Mucosa of stomach (tissue), 1 donor: ENCODE measurements around the gene TTC3.
"Not testable (repeated sequence)": the region's sequence is repeated elsewhere in the genome, so short reads cannot be mapped to it uniquely, and the experiment has no call there.

Experiments used
- H3K27me3 ChIP-seq: one replicate; pipeline ENCODE4 v1.7.0; 2013; ENCODE audit warnings: mild to moderate bottlenecking, low read length; ENCODE audit not compliant: control insufficient read depth, insufficient read depth
- H3K36me3 ChIP-seq: one replicate; pipeline ENCODE4 v1.7.0; 2013; ENCODE audit warnings: low read length; ENCODE audit not compliant: control insufficient read depth, insufficient read depth
- H3K4me1 ChIP-seq: one replicate; pipeline ENCODE4 v1.7.0; 2013; ENCODE audit warnings: mild to moderate bottlenecking, low read length; ENCODE audit not compliant: control insufficient read depth, insufficient read depth
- H3K4me3 ChIP-seq: one replicate; pipeline ENCODE4 v1.7.0; 2013; ENCODE audit warnings: low read length
- H3K9ac ChIP-seq: one replicate; pipeline ENCODE4 v1.7.0; 2013; ENCODE audit warnings: mild to moderate bottlenecking, low read length, moderate library complexity
- H3K9me3 ChIP-seq: one replicate; pipeline ENCODE4 v1.7.0; 2013; ENCODE audit warnings: mild to moderate bottlenecking, low read length, moderate library complexity; ENCODE audit not compliant: control insufficient read depth
- donor health status: Pancreatic carcinoma.

The TTC3 gene, protein sequence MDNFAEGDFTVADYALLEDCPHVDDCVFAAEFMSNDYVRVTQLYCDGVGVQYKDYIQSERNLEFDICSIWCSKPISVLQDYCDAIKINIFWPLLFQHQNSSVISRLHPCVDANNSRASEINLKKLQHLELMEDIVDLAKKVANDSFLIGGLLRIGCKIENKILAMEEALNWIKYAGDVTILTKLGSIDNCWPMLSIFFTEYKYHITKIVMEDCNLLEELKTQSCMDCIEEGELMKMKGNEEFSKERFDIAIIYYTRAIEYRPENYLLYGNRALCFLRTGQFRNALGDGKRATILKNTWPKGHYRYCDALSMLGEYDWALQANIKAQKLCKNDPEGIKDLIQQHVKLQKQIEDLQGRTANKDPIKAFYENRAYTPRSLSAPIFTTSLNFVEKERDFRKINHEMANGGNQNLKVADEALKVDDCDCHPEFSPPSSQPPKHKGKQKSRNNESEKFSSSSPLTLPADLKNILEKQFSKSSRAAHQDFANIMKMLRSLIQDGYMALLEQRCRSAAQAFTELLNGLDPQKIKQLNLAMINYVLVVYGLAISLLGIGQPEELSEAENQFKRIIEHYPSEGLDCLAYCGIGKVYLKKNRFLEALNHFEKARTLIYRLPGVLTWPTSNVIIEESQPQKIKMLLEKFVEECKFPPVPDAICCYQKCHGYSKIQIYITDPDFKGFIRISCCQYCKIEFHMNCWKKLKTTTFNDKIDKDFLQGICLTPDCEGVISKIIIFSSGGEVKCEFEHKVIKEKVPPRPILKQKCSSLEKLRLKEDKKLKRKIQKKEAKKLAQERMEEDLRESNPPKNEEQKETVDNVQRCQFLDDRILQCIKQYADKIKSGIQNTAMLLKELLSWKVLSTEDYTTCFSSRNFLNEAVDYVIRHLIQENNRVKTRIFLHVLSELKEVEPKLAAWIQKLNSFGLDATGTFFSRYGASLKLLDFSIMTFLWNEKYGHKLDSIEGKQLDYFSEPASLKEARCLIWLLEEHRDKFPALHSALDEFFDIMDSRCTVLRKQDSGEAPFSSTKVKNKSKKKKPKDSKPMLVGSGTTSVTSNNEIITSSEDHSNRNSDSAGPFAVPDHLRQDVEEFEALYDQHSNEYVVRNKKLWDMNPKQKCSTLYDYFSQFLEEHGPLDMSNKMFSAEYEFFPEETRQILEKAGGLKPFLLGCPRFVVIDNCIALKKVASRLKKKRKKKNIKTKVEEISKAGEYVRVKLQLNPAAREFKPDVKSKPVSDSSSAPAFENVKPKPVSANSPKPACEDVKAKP (N-terminal part only)

DNA sequence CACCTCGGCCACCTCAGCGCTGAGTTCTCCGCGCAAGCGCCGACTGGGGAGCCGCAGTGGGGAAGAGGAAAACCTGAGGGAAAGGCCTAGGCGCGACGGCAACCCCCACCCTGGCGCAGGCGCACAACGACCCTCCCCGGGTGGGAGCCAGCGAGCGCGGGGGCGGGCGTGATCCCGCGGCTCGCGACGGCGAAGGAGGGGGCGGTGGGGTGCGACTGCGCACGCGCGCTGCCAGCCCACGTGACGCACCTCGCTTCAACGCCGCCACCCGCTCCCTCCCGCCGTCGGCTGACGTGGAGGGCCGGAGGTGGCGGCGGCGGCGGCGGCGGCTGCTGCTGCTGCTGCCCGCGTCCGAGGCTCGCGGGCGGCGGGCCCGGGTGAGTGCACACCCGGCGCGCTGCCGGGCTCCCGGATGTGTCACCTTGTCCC is at the start of gene TTC3, which contains the start of gene PIGP:
TTC3 (plus strand) TSS at position 267 of the 429 bp plus-strand sequence. CDS start 14,004 bp downstream, outside the sequence.
PIGP (minus strand) TSS at position 84 of the 429 bp plus-strand sequence. CDS start 556 bp downstream, outside the sequence.
- peaks cover 18% of the 10 kb centered on the region for H3K4me1 ChIP-seq
- H3K9me3 ChIP-seq: no peaks in the 10 kb centered on the region
- H3K9ac ChIP-seq: peak within 1 kb of the TSS; percentile 81
- H3K27me3 ChIP-seq: no peaks in the 10 kb centered on the region
- H3K36me3 ChIP-seq: no peaks in the 10 kb centered on the region
- peak within 1 kb of the TSS; percentile 72 for H3K4me3 ChIP-seq

DNA sequence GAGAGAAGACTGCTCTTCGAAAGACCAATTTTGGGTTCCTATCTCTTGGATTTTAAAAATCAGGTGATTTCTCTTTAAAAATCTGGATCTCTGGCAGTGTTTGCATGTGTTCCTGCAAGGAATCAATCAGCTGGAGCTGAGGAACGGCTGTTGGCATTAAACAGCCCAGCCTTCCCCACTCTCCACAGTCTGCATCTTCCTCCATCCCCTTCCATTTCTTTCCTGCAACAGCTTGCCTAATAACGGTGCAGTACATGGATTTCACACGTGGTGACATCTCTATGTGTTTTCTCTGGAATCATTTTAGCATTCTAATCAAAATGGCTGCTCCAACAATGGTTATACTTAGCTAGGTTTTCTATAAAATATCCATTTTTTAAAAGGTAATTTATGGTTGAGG is 46.6 kb upstream of the TTC3 start:
- Histone ChIP-seq H3K27me3 (no peaks in the 10 kb centered on the region), H3K9me3 (no peaks in the 10 kb centered on the region), H3K4me1 (no peaks in the 10 kb centered on the region), H3K9ac (no peak overlapping the region), H3K36me3 (no peaks in the 10 kb centered on the region), H3K4me3 (no peak overlapping the region)

DNA sequence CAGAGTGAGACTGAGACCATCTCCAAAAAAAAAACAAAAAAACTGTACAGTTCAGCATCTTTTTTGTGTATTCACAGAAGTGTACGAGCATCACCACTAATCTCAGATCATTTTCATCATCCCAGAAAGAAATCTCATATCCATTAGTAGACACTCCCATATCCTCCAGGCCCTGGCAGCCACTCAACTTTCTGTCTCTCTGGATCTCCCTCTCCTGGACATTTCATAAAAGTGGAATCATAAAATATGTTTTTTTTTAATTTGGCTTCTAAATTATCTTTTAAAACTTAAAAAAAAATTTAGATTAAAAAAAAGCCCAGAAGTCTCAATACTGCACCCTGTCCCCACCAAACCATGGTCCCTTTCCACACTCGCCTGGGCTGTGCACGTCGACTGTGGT is 44.5 kb upstream of the TTC3 start:
- Histone ChIP-seq H3K4me3 (no peak overlapping the region), H3K36me3 (no peaks in the 10 kb centered on the region), H3K9ac (no peak overlapping the region), H3K4me1 (no peaks in the 10 kb centered on the region), H3K27me3 (no peaks in the 10 kb centered on the region), H3K9me3 (no peaks in the 10 kb centered on the region)

DNA sequence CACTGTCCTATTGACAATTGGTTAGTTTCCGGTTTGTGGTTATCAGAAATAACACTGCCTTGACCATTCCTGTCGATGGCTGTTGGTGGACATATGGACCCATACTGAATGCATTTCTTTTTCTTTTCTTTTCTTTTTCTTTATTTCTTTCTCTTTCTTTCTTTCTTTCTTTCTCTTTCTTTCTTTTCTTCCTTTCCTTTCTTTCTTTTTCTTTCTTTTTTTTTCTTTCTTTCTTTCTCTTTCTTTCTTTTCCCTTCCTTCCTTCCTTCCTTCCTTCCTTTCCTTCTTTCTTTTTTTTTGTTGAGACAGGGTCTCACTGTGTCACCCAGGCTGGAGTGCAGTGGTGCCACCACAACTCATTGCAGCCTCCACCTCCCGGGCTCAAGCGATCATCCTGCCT is 42.2 kb upstream of the TTC3 start:
- Histone ChIP-seq H3K4me1 (no peaks in the 10 kb centered on the region), H3K36me3 (no peaks in the 10 kb centered on the region), H3K27me3 (no peaks in the 10 kb centered on the region), H3K9me3 (no peaks in the 10 kb centered on the region), H3K9ac (no peak overlapping the region), H3K4me3 (no peak overlapping the region)

DNA sequence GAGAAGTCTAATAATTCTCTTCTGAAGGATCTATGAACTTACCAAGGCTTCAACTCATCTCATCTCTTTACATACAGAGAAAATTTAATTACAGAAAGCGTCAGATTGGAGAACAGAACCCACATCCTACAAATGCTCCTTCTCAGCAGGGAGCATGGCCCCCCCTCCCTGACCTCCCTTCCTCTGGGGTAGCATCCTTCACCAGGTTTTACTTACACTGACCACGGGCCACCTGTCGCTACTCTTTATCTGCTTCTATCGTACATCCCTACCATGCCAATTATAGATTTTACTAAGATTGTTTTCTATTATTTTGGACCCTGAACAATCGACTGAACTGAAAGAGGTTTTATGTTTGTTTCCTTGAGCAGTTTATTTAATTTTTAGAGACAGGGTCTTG is 40.8 kb upstream of the TTC3 start:
- H3K4me1 ChIP-seq: no peaks in the 10 kb centered on the region
- no peak overlapping the region for H3K4me3 ChIP-seq
- H3K9me3 ChIP-seq: no peaks in the 10 kb centered on the region
- H3K9ac ChIP-seq: no peak overlapping the region
- no peaks in the 10 kb centered on the region for H3K36me3 ChIP-seq
- no peaks in the 10 kb centered on the region for H3K27me3 ChIP-seq

DNA sequence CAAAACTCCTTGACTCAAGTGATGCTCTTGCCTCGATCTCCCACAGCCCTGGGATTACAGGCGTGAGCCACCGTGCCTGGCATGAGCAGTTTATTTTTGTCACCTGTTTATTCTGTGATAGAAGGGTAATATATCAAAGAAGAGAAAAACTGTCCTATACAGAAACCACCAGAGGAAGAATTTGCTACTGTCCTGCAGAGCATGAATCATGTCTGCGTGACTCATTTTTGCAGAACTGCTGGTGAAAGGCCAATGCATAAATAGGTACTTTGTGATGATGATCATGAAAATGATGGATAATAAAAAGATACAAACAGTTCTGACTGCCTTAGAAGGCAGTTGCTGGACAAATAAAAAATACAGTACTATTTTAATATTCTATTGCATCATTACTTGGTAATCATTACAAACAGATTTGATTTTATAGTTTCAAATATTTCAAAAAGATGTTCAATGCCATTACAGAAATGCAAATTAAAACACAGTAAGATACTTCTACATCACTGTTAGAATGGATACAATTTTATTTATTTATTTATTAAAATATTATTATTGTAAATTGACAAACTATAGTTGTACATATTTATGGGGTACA is 40.1 kb upstream of the TTC3 start:
- no peaks in the 10 kb centered on the region for H3K9me3 ChIP-seq
- H3K4me1 ChIP-seq: no peaks in the 10 kb centered on the region
- no peaks in the 10 kb centered on the region for H3K27me3 ChIP-seq
- no peak overlapping the region for H3K9ac ChIP-seq
- no peak overlapping the region for H3K4me3 ChIP-seq
- no peaks in the 10 kb centered on the region for H3K36me3 ChIP-seq

DNA sequence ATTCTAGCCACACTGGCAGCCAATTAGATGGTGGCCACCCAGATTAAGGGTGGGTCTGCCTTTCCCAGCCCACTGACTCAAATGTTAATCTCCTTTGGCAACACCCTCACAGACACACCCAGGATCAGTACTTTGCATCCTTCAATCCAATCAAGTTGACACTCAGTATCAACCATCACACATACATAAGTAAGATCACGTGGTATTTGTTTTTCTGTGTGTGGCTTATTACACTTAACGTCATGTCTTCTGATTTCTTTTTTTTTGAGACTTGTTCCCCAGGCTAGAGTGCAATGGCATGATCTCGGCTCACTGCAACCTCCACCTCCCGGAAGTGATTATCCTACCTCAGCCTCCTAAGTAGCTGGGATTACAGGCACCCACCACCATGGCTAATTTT is 38.7 kb upstream of the TTC3 start:
- not testable (repeated sequence) for H3K36me3 ChIP-seq, H3K9me3 ChIP-seq, H3K4me1 ChIP-seq, H3K4me3 ChIP-seq, H3K27me3 ChIP-seq, H3K9ac ChIP-seq

DNA sequence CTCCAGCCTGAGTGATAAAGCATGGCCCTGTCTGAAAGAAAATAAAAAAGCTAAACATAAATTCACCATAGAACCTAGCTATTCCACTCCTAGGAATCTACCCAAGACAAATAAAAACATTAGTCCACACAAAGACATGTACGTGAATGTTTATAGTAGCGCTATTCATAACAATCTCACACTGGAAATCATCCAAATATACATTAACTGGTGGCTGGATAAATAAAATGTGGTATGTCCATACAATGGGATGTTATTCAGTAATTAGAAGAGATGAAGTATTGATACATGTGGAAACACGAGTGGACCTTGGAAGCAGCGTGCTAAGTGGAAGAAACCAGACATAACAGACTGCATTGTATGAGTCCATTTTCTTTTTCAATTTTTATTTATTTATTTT is 36.9 kb upstream of the TTC3 start:
- no peak overlapping the region for H3K4me3 ChIP-seq
- no peak overlapping the region for H3K9ac ChIP-seq
- H3K36me3 ChIP-seq: no peaks in the 10 kb centered on the region
- no peaks in the 10 kb centered on the region for H3K9me3 ChIP-seq
- no peaks in the 10 kb centered on the region for H3K4me1 ChIP-seq
- H3K27me3 ChIP-seq: no peaks in the 10 kb centered on the region

DNA sequence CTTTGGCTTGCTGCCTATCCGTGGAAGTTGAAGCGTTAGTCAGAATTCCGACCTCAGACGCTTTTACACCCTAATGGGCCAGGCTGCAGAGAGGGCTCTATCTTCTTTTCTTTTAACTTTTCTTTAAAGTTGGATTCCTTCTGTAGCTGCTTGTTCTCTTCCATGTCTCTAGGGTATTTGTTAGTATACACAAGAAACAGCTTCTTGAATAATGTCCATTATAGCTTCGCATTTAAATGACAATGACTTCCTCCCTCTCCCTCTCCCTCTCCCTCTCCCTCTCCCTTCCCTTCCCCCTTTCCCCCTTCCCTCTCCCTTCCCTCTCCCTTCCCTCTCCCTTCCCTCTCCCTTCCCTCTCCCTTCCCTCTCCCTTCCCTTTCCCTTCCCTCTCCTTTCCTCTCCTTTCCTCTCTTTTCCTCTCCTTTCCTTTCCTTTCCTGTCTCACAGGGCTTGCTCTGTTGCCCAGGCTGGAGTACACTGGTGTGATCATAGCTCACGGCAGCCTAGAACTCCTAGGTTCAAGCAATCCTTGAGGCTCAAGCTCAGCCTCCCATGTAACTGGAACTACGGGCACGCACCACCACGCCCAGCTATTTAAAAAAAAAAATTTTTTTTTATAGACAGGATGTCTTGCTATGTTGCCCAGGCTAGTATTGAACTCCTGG is 33.5 kb upstream of the TTC3 start:
- Histone ChIP-seq H3K4me3 (no peak overlapping the region), H3K4me1 (no peaks in the 10 kb centered on the region), H3K9me3 (no peaks in the 10 kb centered on the region), H3K9ac (no peak overlapping the region), H3K27me3 (no peaks in the 10 kb centered on the region), H3K36me3 (no peaks in the 10 kb centered on the region)

DNA sequence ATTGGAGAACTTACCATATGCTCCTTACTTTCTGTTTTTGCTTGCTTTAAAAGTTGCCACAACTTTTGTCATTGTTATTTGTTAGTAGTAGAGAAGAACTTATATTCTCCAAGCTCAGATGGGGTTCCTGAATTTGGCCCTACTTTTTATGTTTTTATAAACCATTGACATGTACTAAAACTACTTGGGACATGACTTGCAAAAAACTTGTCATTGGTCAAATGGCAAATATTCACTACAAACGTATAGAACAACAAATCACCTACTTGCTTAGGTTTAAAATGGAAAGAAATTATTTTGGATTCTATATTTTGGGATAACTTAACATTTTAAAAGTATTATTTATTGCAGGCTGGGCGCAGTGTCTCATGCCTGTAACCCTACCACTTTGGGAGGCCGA is 32.8 kb upstream of the TTC3 start:
- H3K9me3 ChIP-seq: no peaks in the 10 kb centered on the region
- no peak overlapping the region for H3K9ac ChIP-seq
- H3K4me1 ChIP-seq: no peaks in the 10 kb centered on the region
- H3K4me3 ChIP-seq: no peak overlapping the region
- H3K36me3 ChIP-seq: no peaks in the 10 kb centered on the region
- no peaks in the 10 kb centered on the region for H3K27me3 ChIP-seq

DNA sequence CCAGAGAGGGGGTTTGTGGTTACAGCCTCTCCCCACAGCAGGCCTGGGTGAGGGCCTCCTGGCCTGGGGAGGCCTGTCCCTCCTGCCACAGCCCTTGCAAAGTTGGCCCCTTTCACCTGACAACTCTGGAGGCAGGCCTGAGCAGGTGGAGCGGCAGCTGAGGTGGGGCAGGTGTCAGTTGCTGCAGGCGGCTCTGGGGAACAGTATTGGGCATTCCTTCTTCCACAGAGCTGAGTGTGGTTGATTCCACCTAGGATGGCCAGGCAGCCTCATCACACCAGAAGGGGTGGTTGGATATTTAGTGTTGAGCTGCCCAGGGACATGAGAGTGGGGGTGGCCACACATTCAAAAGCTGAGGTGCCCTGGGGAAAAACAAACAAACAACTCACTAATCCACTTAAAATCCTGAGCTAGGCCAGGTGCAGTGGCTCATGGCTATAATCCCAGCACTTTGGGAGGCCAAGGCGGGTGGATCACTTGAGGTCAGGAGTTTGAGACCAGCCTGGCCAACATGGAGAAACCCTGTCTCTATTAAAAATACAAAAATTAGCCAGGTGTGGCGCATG is 31.3 kb upstream of the TTC3 start:
- Histone ChIP-seq H3K36me3 (no peaks in the 10 kb centered on the region), H3K4me3 (no peak overlapping the region), H3K9me3 (no peaks in the 10 kb centered on the region), H3K4me1 (peaks cover 5% of the 10 kb centered on the region), H3K27me3 (no peaks in the 10 kb centered on the region), H3K9ac (no peak overlapping the region)
